ENCODE data around the gene ZNF680.

DNA sequence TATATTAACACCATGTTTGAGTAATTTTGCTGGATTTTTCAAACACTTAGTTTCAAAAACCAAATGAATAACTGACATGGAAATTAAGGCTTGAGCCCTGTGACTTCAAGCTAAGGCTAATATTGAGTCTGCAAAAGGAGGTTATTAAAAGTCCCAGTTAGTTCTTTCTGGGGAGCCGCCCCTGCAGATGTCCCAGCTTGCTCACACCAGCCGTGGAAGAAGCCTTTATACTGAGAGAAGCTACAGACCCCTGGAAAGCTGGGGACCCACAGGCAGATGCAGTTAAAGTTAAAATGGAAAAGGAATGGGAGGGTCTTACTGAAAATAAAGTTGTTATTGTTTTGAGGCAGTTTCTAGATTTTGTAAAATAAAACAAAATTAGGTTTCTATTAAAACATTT, 18.5 kb upstream of the ZNF680 start:
- TF ChIP-seq, protein P1, sequence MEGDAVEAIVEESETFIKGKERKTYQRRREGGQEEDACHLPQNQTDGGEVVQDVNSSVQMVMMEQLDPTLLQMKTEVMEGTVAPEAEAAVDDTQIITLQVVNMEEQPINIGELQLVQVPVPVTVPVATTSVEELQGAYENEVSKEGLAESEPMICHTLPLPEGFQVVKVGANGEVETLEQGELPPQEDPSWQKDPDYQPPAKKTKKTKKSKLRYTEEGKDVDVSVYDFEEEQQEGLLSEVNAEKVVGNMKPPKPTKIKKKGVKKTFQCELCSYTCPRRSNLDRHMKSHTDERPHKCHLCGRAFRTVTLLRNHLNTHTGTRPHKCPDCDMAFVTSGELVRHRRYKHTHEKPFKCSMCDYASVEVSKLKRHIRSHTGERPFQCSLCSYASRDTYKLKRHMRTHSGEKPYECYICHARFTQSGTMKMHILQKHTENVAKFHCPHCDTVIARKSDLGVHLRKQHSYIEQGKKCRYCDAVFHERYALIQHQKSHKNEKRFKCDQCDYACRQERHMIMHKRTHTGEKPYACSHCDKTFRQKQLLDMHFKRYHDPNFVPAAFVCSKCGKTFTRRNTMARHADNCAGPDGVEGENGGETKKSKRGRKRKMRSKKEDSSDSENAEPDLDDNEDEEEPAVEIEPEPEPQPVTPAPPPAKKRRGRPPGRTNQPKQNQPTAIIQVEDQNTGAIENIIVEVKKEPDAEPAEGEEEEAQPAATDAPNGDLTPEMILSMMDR (IDR thresholded peaks at IDR 0.05) = no peak
- no peak for TF ChIP-seq POLR2A (IDR thresholded peaks at IDR 0.05)
